Endothelial cell of umbilical vein (primary cell): ENCODE results near the gene CEP104. TPM values are rescaled to one million over a fixed set of nuclear protein-coding genes. Genes with fewer than 3 reads are reported as not detected.

Source experiments
- BruUV-seq: library from RNA; stranded (reverse); fragments of 400-500 nt; replicated peaks from 2 replicates; lab custom pipeline; 2021; lab: Mats Ljungman, UMichigan
- CTCF ChIA-PET: fragments of 300-600, 350-600 bp; sonication (Branson Sonifier 250); formaldehyde crosslinking; loops from one replicate; lab custom pipeline; 2021; ENCODE audit warnings: antibody characterized with exemption, inconsistent platforms; lab: Charles Lee
- POLR2A ChIA-PET: fragments of 300-600, 350-600 bp; sonication (Branson Sonifier 250); formaldehyde crosslinking; loops from one replicate; lab custom pipeline; 2021; ENCODE audit warnings: antibody characterized with exemption, inconsistent platforms; lab: Charles Lee
- DNase-seq: peaks from one replicate; pipeline ENCODE4 v3.0.0-alpha.2; 2011; ENCODE audit warnings: low read depth, low spot score
- FAIRE-seq: peaks from 2 replicates; lab custom pipeline; 2011; peaks lifted over from hg19 to GRCh38; lab: Jason Lieb, UNC
- H2AFZ ChIP-seq: 2 replicates; pipeline ENCODE4 v1.6.0; 2012; ENCODE audit warnings: low read depth, low read length, control low read depth, inconsistent platforms
- H3K27ac ChIP-seq: 2 replicates; pipeline ENCODE4 v1.5.1; 2011; ENCODE audit warnings: low read depth, mild to moderate bottlenecking, control low read depth, low read length, moderate library complexity; ENCODE audit not compliant: insufficient read depth
- H3K27me3 ChIP-seq, 2 experiments: 2 replicates each; pipeline versions ENCODE4 v1.6.0 to v1.6.1; 2011; ENCODE audit warnings: low read length in 2 of 2, mixed read lengths in 1 of 2; ENCODE audit not compliant: control insufficient read depth in 2 of 2, insufficient read depth in 2 of 2
- H3K36me3 ChIP-seq, 2 experiments: 2 replicates in 1 of 2; 3 replicates in 1 of 2; pipeline ENCODE4 v1.5.1; 2011; ENCODE audit warnings: low read length in 2 of 2, mild to moderate bottlenecking in 1 of 2, moderate library complexity in 1 of 2; ENCODE audit not compliant: control insufficient read depth in 2 of 2, insufficient read depth in 2 of 2; ENCODE audit errors: extremely low read depth in 1 of 2
- H3K4me1 ChIP-seq: 3 replicates; pipeline ENCODE4 v1.5.1; 2011; ENCODE audit warnings: mild to moderate bottlenecking, low read length; ENCODE audit not compliant: control insufficient read depth, insufficient read depth; ENCODE audit errors: extremely low read depth
- H3K4me2 ChIP-seq: 2 replicates; pipeline ENCODE4 v1.6.1; 2011; ENCODE audit warnings: low read length, control low read depth, mixed read lengths; ENCODE audit not compliant: insufficient read depth
- H3K4me3 ChIP-seq, 3 experiments: fragments of 200-600 bp in 1 of 3; sonication (generic), shearing (Covaris generic) in 1 of 3; replicated peaks in 1 of 3; 2 replicates each; pipeline ENCODE4 v1.5.1; 2011 to 2016; ENCODE audit warnings: control low read depth in 3 of 3, low read length in 3 of 3, mild to moderate bottlenecking in 2 of 3, inconsistent platforms in 1 of 3, low read depth in 1 of 3, moderate library complexity in 1 of 3; ENCODE audit not compliant: insufficient read depth in 1 of 3
- H3K79me2 ChIP-seq: 2 replicates; pipeline ENCODE4 v1.6.0; 2012; ENCODE audit warnings: low read length, inconsistent platforms; ENCODE audit not compliant: control insufficient read depth, insufficient read depth
- H3K9ac ChIP-seq: replicated peaks from 2 replicates; pipeline ENCODE3; 2011; ENCODE audit warnings: low read length, control low read depth; ENCODE audit not compliant: insufficient read depth; ENCODE audit errors: extremely low read depth
- H3K9me1 ChIP-seq: replicated peaks from 3 replicates; pipeline ENCODE4 v1.6.0; 2011; ENCODE audit warnings: mild to moderate bottlenecking, low read length; ENCODE audit not compliant: control insufficient read depth, insufficient read depth; ENCODE audit errors: extremely low read depth
- H3K9me3 ChIP-seq: replicated peaks from 2 replicates; pipeline ENCODE4 v1.5.1; 2012; ENCODE audit warnings: low read length, inconsistent platforms; ENCODE audit not compliant: control insufficient read depth, insufficient read depth
- H4K20me1 ChIP-seq: replicated peaks from 2 replicates; pipeline ENCODE3; 2011; ENCODE audit warnings: mild to moderate bottlenecking, low read length; ENCODE audit not compliant: control insufficient read depth, insufficient read depth; ENCODE audit errors: extremely low read depth
- EZH2 ChIP-seq: IDR thresholded peaks from 2 replicates; pipeline ENCODE4 v1.6.1; 2012; ENCODE audit warnings: borderline replicate concordance, low read depth, mild to moderate bottlenecking, moderate library complexity, low read length, inconsistent platforms; ENCODE audit not compliant: severe bottlenecking
- FOS ChIP-seq: IDR thresholded peaks from 2 replicates; pipeline ENCODE4 v1.6.1; 2011; ENCODE audit warnings: mild to moderate bottlenecking, low read length, moderate library complexity, borderline replicate concordance; ENCODE audit not compliant: insufficient read depth
- GATA2 ChIP-seq: IDR thresholded peaks from 2 replicates; pipeline ENCODE4 v1.7.0; 2011; ENCODE audit warnings: low read depth, mild to moderate bottlenecking, moderate library complexity, mixed read lengths, low read length; ENCODE audit not compliant: insufficient read length, insufficient read depth
- JUN ChIP-seq: IDR thresholded peaks from 2 replicates; pipeline ENCODE4 v1.6.1; 2011; ENCODE audit warnings: borderline replicate concordance, low read depth; ENCODE audit not compliant: insufficient read length, insufficient read depth
- MYC ChIP-seq: IDR thresholded peaks from one replicate; pipeline ENCODE4 v1.6.1; 2011; ENCODE audit warnings: mild to moderate bottlenecking, low read depth, low read length
- POLR2A ChIP-seq: IDR thresholded peaks from 2 replicates; pipeline ENCODE4 v1.6.1; 2012; ENCODE audit warnings: low read depth, mild to moderate bottlenecking, control low read depth, low read length
- POLR2AphosphoS5 ChIP-seq: IDR thresholded peaks from 2 replicates; pipeline ENCODE4 v1.6.1; 2012; ENCODE audit warnings: low read depth, mild to moderate bottlenecking, control low read depth, low read length, moderate library complexity; ENCODE audit not compliant: insufficient read depth
- dilution Hi-C: fragments of 300-500 bp; cut with MboI; formaldehyde crosslinking; loops from one replicate; pipeline ENCODE4 v1.15.0; 2019; ENCODE audit warnings: low sequenced_read_pairs; ENCODE audit not compliant: extremely low pct_ligation_motif_present
- intact Hi-C: fragments of 100-400 bp; cut with micrococcal nuclease; formaldehyde crosslinking; loops from one replicate; pipeline ENCODE4 v1.10.0; 2022
- polyA plus RNA-seq, 4 experiments: library from polyadenylated mRNA; depleted of rRNA in 3 of 4; stranded (reverse) in 3 of 4; unstranded in 1 of 4; fragments of >200 nt; gene quantifications; 2 replicates each; pipeline versions ENCODE4 v1.2.1 to v1.2.3, GENCODE V29; 2011 to 2012; ENCODE audit warnings: missing spikeins in 1 of 4
- total RNA-seq: library from RNA; stranded (reverse); gene quantifications from 2 replicates; pipeline ENCODE4 v1.2.3, GENCODE V29; 2021
- TF ChIP-seq, protein P1 (sequence below): IDR thresholded peaks from 2 replicates; pipeline ENCODE4 v1.6.1; 2011; ENCODE audit not compliant: insufficient read depth, insufficient read length
- TF ChIP-seq, protein P2 (sequence below), 2 donors: IDR thresholded peaks; 1 replicate in 1 of 2; 2 replicates in 1 of 2; pipeline ENCODE4 v1.5.1; 2011; ENCODE audit warnings: low read length in 2 of 2, mild to moderate bottlenecking in 2 of 2, moderate library complexity in 2 of 2, control low read depth in 1 of 2, inconsistent platforms in 1 of 2, low read depth in 1 of 2; ENCODE audit not compliant: insufficient read depth in 1 of 2; ENCODE audit errors: extremely low read depth in 1 of 2

Gene CEP104
- total and polyA plus RNA-seq, 2 donors (not counting 3 experiments of a cell fraction or from before 2014, with no cell fraction given), result 12.4 to 43.0 TPM

DNA sequence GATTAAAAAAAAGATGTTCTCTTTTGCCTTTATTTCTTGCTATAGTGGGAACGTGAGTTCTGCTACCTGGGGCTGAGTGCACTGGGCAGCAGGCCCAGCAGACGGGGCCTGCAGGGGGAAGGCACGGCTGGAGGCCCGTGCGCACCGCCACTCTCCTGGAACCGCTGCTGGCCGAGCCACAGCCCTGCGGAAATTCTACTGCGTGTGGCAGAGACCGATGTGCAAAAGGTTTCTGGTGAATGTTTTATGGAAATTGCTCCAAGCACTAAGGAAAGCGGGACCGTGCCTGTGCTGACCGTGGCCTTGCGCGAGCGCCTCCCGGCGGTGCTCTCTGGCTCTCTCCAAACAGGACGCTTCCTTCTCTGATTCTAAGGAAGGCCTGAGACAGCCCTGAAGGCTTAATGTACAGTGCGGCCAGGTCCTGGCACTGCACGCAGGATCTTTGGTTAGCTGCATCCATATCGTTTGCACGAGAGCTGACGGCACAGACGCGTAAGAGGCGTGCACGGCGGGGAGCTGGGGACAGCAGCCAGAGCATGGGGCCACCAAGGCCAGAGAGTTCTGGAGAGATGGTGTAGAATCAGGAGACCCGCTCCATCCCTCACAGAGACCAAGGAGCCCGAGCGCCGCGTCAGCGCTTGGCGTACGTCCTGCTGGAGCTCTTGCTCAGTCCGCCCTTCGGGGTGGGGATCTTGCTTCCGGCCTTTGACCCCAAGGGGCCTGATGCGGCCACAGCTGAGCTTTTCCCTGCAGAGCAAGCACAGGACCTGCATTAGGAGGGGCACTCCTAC is 42.0 kb downstream of the CEP104 start:
- BruUV-seq, result TSS peak; percentile 22
- H3K4me1 ChIP-seq, result no peaks in the 10 kb centered on the region
- TF ChIP-seq MYC (no peak), POLR2AphosphoS5 (no peak), JUN (no peak), EZH2 (no peak), FOS (no peak), POLR2A (no peak), GATA2 (no peak)
- TF ChIP-seq, protein P1, sequence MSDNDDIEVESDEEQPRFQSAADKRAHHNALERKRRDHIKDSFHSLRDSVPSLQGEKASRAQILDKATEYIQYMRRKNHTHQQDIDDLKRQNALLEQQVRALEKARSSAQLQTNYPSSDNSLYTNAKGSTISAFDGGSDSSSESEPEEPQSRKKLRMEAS, result no peak
- TF ChIP-seq, protein P2, sequence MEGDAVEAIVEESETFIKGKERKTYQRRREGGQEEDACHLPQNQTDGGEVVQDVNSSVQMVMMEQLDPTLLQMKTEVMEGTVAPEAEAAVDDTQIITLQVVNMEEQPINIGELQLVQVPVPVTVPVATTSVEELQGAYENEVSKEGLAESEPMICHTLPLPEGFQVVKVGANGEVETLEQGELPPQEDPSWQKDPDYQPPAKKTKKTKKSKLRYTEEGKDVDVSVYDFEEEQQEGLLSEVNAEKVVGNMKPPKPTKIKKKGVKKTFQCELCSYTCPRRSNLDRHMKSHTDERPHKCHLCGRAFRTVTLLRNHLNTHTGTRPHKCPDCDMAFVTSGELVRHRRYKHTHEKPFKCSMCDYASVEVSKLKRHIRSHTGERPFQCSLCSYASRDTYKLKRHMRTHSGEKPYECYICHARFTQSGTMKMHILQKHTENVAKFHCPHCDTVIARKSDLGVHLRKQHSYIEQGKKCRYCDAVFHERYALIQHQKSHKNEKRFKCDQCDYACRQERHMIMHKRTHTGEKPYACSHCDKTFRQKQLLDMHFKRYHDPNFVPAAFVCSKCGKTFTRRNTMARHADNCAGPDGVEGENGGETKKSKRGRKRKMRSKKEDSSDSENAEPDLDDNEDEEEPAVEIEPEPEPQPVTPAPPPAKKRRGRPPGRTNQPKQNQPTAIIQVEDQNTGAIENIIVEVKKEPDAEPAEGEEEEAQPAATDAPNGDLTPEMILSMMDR (IDR thresholded peaks at IDR 0.05; ENCODE audit: extremely low read depth in 1 of 2, insufficient read depth in 1 of 2, low read depth in 1 of 2, low read length in 2 of 2), result no peak
- dilution Hi-C loops (no loop called here), intact Hi-C loops (no loop called here)
- no peak overlapping the region for H3K4me2 ChIP-seq
- H3K9me1 ChIP-seq, result no peaks in the 10 kb centered on the region
- H3K36me3 ChIP-seq, result peaks cover 0 to 3% of the 10 kb centered on the region in 2 experiments
- H3K79me2 ChIP-seq, result no peaks in the 10 kb centered on the region
- no peak overlapping the region for H3K27ac ChIP-seq
- no peak overlapping the region for H2AFZ ChIP-seq
- H3K9me3 ChIP-seq, result no peaks in the 10 kb centered on the region
- no peaks in the 10 kb centered on the region for H3K27me3 ChIP-seq
- FAIRE-seq (no peak), DNase-seq (no peak)
- no peaks in the 10 kb centered on the region for H4K20me1 ChIP-seq
- no peak overlapping the region for H3K9ac ChIP-seq
- CTCF ChIA-PET, result no interaction called here
- POLR2A ChIA-PET, result no interaction called here
- no peak overlapping the region for H3K4me3 ChIP-seq
